ENCODE results near the gene PVALB. TPM values are rescaled to one million over a fixed set of nuclear protein-coding genes. Genes with fewer than 3 reads are reported as not detected.

Gene PVALB
- total RNA-seq, 1 donor from 2014 or later, result not detected

GRCh38 chr22:36753120-36753802 is 63.6 kb downstream of the PVALB start:
- intact Hi-C loops (cut with DNase I), result no loop called here
- Histone ChIP-seq H3K27me3 (no peaks in the 10 kb centered on the region), H3K27ac (no peak overlapping the region), H3K4me3 (no peak overlapping the region), H3K9me3 (no peaks in the 10 kb centered on the region), H3K4me1 (no peaks in the 10 kb centered on the region), H3K36me3 (no peaks in the 10 kb centered on the region)
- no peak for DNase-seq (ENCODE audit: low spot score in 2 of 2)
- TF ChIP-seq CTCF (IDR thresholded peaks at IDR 0.05), result no peak

Other genes with a start within 250 kb of the PVALB start
- gene CACNG2, start 113.3 kb downstream of the PVALB start, total RNA-seq, result not detected
- 2.7 TPM for gene IFT27, start 40.9 kb downstream of the PVALB start, total RNA-seq
- 13.7 TPM for gene NCF4, start 44.0 kb upstream of the PVALB start, total RNA-seq
- 6.0 TPM for gene CSF2RB, start 96.6 kb upstream of the PVALB start, total RNA-seq
- 22.7 TPM for gene TST, start 202.4 kb upstream of the PVALB start, total RNA-seq
- gene MPST, start 202.7 kb upstream of the PVALB start, total RNA-seq, result 113 TPM
- gene KCTD17, start 234.7 kb upstream of the PVALB start, total RNA-seq, result 34.9 TPM

All from ascending aorta (tissue), 2 donors.